Kidney (tissue), 14 donors: ENCODE data around the gene THADA. TPM values are rescaled to one million over a fixed set of nuclear protein-coding genes. Genes with fewer than 3 reads are reported as not detected.

ENCODE experiments used
- DNase-seq, 5 donors: peaks; one replicate each; pipeline ENCODE4 v3.0.0-alpha.2; 2013 to 2020
- FAIRE-seq: peaks from 2 replicates; lab custom pipeline; 2012; peaks lifted over from hg19 to GRCh38; lab: Jason Lieb, UNC
- H3K27ac ChIP-seq, 2 donors: one replicate each; pipeline ENCODE4 v1.7.0; 2013; ENCODE audit warnings: low read depth in 2 of 2, low read length in 2 of 2, inconsistent platforms in 1 of 2
- H3K27me3 ChIP-seq: one replicate; pipeline ENCODE4 v1.7.1; 2013; ENCODE audit warnings: low read length, inconsistent platforms; ENCODE audit not compliant: control insufficient read depth, insufficient read depth
- H3K36me3 ChIP-seq, 3 donors: one replicate each; pipeline versions ENCODE4 v1.7.0 to v1.7.1; 2013; ENCODE audit warnings: low read length in 3 of 3, control low read depth in 1 of 3, inconsistent platforms in 1 of 3; ENCODE audit not compliant: insufficient read depth in 3 of 3, control insufficient read depth in 2 of 3
- H3K4me1 ChIP-seq, 3 donors: one replicate each; pipeline versions ENCODE4 v1.7.0 to v1.7.1; 2013; ENCODE audit warnings: low read length in 3 of 3, inconsistent platforms in 1 of 3, low read depth in 1 of 3; ENCODE audit not compliant: control insufficient read depth in 2 of 3, insufficient read depth in 2 of 3
- H3K4me3 ChIP-seq, 3 donors: one replicate each; pipeline versions ENCODE4 v1.7.0 to v1.8.1; 2013; ENCODE audit warnings: low read length in 3 of 3, control low read depth in 1 of 3, inconsistent platforms in 1 of 3
- H3K9ac ChIP-seq, 3 donors: one replicate each; pipeline versions ENCODE4 v1.7.0 to v1.7.1; 2013; ENCODE audit warnings: low read length in 3 of 3, control low read depth in 1 of 3, inconsistent platforms in 1 of 3
- H3K9me3 ChIP-seq, 3 donors: one replicate each; pipeline versions ENCODE4 v1.7.0 to v1.7.1; 2013; ENCODE audit warnings: low read length in 3 of 3, control low read depth in 1 of 3, inconsistent platforms in 1 of 3; ENCODE audit not compliant: control insufficient read depth in 2 of 3, insufficient read depth in 1 of 3
- intact Hi-C: fragments of 100-400 bp; cut with DNase I; formaldehyde crosslinking; loops from one replicate; pipeline ENCODE4 v1.11.1; 2022
- polyA plus RNA-seq: library from polyadenylated mRNA; stranded (reverse); fragments of 350-450 nt; fragmentation: Illumina TruSeq; extraction: RNeasy Lipid Tissue Mini Kit (QIAGEN cat#74804); gene quantifications from one replicate; pipeline ENCODE4 v1.2.3, GENCODE V29; 2014; ENCODE audit warnings: low read depth, low replicate concordance; ENCODE audit not compliant: insufficient read depth
- total RNA-seq: library from RNA; stranded (reverse); fragmentation: NEBNext Ultra II Directional; extraction: Animal tissue kit (Norgen Biotek cat#: 25700); gene quantifications from one replicate; pipeline ENCODE4 v1.2.1, GENCODE V29; 2021
- TF ChIP-seq, protein P1 (sequence below): IDR thresholded peaks from 3 replicates; pipeline ENCODE4 v1.5.1; 2012; ENCODE audit warnings: mild to moderate bottlenecking, moderate library complexity, borderline replicate concordance; ENCODE audit not compliant: insufficient read depth; ENCODE audit errors: extremely low read depth
- donor health status: control.
- donor health status: control.
- donor health status: control.
- donor health status: control.
- donor health status: control.
- donor health status: DM: yes; HTN: yes; CAD: no.
- donor health status: Normal renal cell carcinoma (clear cell type).

THADA gene
- total and polyA plus RNA-seq, 2 donors from 2014 or later: 21.4 to 45.1 TPM

DNA sequence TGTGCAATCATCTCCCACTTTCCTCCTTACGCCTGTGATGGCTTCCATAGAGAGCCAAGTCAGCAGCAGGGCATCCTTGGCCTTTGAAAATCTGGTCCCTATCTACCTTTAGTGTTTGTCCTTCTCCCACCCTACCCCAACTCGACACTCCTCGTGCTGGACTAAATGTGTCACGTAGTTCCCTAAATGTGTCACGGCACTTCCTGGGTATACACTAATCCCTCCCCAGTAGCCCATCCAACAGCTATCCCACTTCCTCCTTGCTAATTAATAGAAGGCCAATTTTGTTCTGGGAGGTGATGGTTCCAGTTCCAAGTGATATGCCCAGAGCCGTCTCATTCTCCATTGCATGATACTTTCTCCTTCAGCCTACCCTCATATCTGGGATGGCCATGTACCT lies 332.9 kb downstream of the THADA start:
- no peak overlapping the region for H3K9ac ChIP-seq
- FAIRE-seq (no peak), DNase-seq (no peak)
- no peak overlapping the region for H3K27ac ChIP-seq
- peaks cover 0 to 4% (median 0%) of the 10 kb centered on the region in 3 donors for H3K4me1 ChIP-seq
- TF ChIP-seq, protein P1, sequence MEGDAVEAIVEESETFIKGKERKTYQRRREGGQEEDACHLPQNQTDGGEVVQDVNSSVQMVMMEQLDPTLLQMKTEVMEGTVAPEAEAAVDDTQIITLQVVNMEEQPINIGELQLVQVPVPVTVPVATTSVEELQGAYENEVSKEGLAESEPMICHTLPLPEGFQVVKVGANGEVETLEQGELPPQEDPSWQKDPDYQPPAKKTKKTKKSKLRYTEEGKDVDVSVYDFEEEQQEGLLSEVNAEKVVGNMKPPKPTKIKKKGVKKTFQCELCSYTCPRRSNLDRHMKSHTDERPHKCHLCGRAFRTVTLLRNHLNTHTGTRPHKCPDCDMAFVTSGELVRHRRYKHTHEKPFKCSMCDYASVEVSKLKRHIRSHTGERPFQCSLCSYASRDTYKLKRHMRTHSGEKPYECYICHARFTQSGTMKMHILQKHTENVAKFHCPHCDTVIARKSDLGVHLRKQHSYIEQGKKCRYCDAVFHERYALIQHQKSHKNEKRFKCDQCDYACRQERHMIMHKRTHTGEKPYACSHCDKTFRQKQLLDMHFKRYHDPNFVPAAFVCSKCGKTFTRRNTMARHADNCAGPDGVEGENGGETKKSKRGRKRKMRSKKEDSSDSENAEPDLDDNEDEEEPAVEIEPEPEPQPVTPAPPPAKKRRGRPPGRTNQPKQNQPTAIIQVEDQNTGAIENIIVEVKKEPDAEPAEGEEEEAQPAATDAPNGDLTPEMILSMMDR: no peak
- intact Hi-C loops: no loop called here
- no peaks in the 10 kb centered on the region for H3K27me3 ChIP-seq
- H3K4me3 ChIP-seq: no peak overlapping the region
- no peaks in the 10 kb centered on the region for H3K9me3 ChIP-seq
- H3K36me3 ChIP-seq: no peaks in the 10 kb centered on the region

DNA sequence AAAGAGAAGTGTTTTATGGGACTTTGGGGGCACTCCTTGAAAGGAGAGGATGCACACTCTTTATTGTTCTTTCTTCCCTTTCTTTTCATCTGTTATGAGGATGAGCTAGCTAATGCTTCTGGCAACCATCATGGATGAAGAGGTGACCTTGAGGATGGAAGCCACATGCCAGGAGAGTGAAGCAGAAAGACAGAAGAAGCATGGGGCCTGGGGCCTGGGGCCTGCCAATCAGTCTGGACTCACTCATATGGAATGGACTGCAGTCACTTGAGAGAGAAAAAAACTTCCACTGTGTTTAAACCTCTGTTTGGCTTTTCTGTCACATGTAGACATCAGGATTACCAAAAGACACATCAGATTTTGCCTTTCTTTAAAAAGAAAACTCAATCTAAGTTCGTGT lies 333.6 kb downstream of the THADA start:
- TF ChIP-seq, protein P1: no peak
- no peak for FAIRE-seq

GRCh38 chr2:43259512-43259911 lies 336.3 kb downstream of the THADA start:
- Histone ChIP-seq H3K9me3 (no peaks in the 10 kb centered on the region), H3K27ac (no peak overlapping the region), H3K9ac (no peak overlapping the region), H3K4me1 (peaks cover 0 to 5% (median 2%) of the 10 kb centered on the region in 3 donors), H3K36me3 (no peaks in the 10 kb centered on the region), H3K27me3 (no peaks in the 10 kb centered on the region), H3K4me3 (no peak overlapping the region)
- DNase-seq (no peak), FAIRE-seq (no peak)
- TF ChIP-seq, protein P1: no peak
- intact Hi-C loops: no loop called here

More for the DNA sequence above, 333.6 kb downstream of the THADA start:
- DNase-seq: no peak
- Histone ChIP-seq H3K27me3 (no peaks in the 10 kb centered on the region), H3K36me3 (no peaks in the 10 kb centered on the region), H3K27ac (no peak overlapping the region), H3K9ac (no peak overlapping the region), H3K9me3 (no peaks in the 10 kb centered on the region), H3K4me1 (peaks cover 0 to 5% (median 2%) of the 10 kb centered on the region in 3 donors), H3K4me3 (no peak overlapping the region)
- intact Hi-C loops: no loop called here
